Epithelial cell of proximal tubule (primary cell): ENCODE data around the gene INSL3. TPM values are rescaled to one million over a fixed set of nuclear protein-coding genes. Genes with fewer than 3 reads are reported as not detected.
"Not testable (repeated sequence)": the region's sequence is repeated elsewhere in the genome, so short reads cannot be mapped to it uniquely, and the experiment has no call there.

Source experiments
- DNase-seq: peaks from one replicate; pipeline ENCODE4 v3.0.0-alpha.2; 2011; ENCODE audit warnings: low read depth
- H3K4me3 ChIP-seq: 2 replicates; pipeline ENCODE4 v1.5.1; 2011; ENCODE audit warnings: low read depth, mild to moderate bottlenecking, low read length
- total RNA-seq: library from RNA; depleted of rRNA; stranded (reverse); fragments of >200 nt; gene quantifications from 2 replicates; pipeline ENCODE4 v1.2.3, GENCODE V29; 2015
- TF ChIP-seq, protein P1 (sequence below): conservative IDR thresholded peaks from 2 replicates; pipeline ENCODE4 v1.5.1; 2012; ENCODE audit warnings: low read depth, mild to moderate bottlenecking, low read length

Gene INSL3
- total RNA-seq, 1 donor from 2014 or later: not detected

DNA sequence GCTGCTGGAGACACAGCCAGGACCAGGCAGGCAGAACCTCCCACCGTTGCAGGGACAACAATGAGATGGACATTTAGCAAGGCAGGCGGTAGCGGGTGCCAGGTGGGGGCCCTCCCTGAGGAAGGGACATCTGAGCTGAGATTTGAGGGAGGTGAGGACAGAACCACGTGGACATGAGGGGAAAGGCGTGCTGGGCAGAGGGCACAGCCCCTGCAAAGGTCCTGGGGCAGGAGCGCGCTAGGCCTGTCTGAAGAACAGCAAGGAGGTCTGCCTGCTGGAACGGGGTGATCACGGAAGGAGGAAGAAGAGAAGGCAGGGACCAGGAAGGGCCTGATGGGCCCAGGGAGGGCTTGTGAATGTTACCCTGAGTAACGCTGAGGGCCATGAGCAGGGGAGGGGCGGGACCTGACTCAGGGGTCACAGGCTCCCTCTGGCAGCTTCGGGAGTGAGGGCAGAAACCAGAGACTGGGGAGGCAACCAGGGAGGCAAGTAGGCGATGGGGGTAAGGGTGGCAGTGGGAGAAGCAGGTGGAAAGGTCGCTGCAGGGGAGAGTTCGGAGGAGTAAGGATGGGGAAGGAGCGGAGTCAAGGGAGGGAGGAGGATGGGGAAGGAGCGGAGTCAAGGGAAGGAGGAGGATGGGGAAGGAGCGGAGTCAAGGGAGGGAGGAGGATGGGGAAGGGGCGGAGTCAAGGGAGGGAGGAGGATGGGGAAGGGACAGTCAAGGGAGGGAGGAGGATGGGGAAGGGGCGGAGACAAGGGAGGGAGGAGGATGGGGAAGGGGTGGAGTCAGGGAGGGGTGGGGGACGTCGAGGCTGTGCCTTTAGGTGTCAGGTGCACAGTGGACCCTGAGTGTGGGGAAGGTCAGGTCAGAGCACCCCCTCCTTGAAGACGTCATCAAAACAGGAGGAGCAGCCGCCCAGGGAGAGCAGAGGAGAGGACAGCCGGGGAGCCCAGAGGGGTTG, 42.1 kb downstream of the INSL3 start:
- TF ChIP-seq, protein P1, sequence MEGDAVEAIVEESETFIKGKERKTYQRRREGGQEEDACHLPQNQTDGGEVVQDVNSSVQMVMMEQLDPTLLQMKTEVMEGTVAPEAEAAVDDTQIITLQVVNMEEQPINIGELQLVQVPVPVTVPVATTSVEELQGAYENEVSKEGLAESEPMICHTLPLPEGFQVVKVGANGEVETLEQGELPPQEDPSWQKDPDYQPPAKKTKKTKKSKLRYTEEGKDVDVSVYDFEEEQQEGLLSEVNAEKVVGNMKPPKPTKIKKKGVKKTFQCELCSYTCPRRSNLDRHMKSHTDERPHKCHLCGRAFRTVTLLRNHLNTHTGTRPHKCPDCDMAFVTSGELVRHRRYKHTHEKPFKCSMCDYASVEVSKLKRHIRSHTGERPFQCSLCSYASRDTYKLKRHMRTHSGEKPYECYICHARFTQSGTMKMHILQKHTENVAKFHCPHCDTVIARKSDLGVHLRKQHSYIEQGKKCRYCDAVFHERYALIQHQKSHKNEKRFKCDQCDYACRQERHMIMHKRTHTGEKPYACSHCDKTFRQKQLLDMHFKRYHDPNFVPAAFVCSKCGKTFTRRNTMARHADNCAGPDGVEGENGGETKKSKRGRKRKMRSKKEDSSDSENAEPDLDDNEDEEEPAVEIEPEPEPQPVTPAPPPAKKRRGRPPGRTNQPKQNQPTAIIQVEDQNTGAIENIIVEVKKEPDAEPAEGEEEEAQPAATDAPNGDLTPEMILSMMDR: no peak
- DNase-seq: no peak
- H3K4me3 ChIP-seq: peak overlapping the region; percentile 48

DNA sequence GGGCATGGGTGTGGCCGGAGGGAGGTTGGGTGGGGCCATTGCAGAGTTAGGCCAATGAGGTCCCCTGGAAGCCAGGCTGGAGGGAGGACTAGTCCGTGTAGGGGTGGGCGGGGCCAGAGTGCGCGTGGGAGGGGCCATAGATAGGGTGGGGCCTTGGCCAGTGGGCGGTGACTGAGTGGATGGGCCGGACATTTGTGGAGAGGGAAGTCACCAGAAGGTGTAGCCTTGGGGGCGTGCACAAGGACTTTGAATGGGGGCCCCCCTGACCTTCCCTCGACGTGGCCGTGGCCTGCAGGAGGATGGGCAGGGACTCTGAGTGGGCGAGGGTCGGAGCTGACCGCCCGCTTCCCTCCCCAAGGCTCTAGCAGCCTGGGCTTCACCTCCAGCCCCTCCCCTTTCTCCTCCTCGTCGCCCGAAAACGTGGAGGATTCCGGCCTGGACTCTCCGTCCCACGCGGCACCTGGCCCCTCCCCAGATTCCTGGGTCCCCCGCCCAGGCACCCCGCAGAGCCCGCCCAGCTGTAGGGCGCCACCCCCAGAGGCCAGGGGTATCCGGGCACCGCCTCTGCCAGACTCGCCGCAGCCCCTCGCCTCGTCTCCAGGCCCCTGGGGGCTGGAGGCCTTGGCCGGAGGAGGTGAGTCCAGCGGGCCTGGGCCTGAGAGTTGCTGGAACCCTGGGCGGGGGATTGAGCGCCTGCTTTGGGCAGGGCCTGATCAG, 42.9 kb downstream of the INSL3 start:
- TF ChIP-seq, protein P1: no peak
- peak overlapping the region; percentile 48 for H3K4me3 ChIP-seq
- DNase-seq: no peak

DNA sequence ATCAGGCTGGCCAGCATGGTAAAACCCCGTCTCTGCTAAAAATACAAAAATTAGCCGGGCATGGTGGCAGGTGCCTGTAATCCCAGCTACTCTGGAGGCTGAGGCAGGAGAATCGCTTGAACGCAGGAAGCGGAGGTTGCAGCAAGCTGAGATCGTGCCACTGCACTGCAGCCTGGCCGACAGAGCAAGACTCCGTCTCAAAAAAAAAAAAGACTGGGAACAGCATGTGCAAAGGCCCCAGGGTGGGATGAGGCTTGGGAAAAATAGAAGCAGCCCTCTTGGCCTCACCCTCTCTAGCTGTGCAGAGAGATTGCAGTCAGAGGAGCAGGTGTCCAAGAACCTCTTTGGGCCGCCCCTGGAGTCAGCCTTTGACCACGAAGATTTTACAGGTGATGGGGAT, 43.5 kb downstream of the INSL3 start:
- DNase-seq, H3K4me3 ChIP-seq: not testable (repeated sequence)

DNA sequence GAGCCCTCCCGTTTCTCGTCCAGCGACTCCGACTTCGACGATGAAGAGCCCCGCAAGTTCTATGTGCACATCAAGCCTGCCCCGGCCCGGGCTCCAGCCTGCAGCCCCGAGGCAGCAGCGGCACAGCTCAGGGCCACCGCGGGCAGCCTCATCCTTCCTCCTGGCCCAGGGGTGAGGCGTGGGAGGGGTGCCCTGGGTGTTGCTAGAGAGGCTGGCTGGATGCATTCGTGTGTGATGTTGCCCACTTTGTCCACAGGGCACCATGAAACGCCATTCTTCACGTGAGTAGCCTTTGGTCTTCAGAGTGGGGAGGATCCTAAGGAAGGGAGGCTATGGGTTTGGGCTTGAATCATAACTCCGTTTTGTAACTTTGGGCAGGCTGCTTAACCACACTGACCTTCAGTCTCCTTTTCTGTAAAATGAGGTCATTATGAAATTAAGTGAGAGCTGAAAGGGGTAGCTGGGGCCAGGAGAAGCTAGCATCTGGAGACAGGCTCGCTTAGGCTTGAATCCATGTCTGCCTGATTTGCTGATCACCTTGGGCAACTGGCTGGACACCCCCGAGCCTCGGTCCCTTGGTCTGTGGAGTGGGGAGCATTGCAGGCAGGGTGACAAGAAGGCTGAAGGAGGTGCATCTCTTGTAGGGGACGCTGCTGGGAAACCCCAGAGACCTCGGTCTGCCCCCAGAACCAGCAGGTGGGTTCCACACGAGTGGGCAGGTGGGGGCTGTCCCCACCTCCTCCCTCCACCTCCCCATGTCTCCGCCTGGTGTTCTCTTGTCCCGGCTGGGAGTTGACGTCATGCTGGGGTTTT, 45.1 kb downstream of the INSL3 start:
- TF ChIP-seq, protein P1: no peak
- no peak for DNase-seq
- no peak overlapping the region for H3K4me3 ChIP-seq

DNA sequence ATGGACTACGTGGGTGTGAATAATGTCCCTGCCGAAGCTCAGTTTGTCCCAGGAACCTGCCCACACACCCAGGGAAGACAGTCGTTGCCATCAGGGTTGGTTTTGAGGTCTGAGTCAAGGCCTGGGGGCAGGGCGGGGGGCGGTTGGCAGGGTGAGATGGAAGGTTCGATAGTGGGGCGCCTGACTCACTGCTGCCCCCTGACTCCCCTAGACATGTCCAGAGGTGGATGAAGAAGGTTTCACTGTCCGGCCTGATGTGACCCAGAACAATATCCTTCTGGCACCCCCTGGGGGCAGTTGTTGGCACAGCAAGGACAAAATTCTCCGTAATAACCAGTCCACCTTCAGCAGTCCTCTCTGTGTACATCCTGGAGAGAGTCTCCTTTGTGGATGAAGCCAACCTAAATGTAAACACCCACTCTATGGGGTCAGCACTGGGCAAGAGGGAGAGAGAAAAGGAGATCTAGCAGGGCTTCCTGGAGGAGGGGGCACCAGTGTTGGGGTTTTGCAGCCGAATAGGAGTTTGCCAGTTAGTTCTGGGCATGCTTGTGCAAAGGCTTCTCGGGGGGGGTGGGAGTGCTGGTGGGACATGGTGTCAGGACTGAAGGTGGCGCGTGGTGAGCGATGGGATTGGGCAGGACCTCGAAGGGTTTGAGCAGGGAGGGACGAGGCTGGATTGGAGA, 45.9 kb downstream of the INSL3 start:
- TF ChIP-seq, protein P1: peak; percentile 72
- no peak for DNase-seq
- H3K4me3 ChIP-seq: no peak overlapping the region

DNA sequence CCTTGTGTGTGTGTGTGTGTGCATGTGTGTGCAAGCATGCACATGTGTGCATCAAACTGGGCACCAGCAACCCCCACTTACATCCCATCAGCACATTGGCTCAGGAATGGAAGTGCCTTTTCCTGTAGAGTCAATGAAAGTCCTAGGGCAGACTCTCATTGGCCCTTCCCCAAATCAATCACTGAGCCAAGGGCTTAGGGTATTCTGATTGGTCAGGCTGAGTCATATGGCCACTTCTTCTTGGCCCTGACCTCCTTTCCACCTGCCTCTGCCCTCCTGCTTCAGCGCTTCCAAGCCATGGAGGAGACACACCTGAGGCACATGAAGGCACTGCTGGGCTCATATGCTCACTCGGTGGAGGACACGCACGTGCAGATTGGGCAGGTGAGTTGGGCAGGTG, 49.1 kb downstream of the INSL3 start:
- no peak for DNase-seq
- TF ChIP-seq, protein P1: no peak
- H3K4me3 ChIP-seq: no peak overlapping the region

DNA sequence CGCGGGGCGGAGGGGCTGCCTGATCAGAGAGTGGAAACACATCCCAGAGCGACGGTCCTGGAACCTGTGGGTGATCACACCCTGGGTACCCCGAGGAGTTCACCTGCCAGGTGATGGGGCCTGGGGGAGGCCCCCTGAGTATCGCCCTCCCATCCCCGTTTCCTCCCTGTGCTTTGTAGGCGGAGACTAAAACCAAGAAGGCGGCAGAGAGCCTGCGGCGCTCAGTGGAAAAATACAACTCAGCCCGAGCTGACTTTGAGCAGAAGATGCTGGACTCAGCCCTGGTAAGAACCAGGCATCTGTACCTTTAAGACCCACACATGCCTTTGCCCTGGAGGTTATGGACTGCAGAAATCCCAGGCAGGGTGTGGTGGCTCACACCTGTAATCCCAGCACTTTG, 50.7 kb downstream of the INSL3 start:
- TF ChIP-seq, protein P1: no peak

More for the DNA sequence above, 50.7 kb downstream of the INSL3 start:
- no peak overlapping the region for H3K4me3 ChIP-seq
- no peak for DNase-seq
